Jurkat, Clone E6-1 (cell line): ENCODE results near the gene RPS28.

Source experiments
- DNase-seq: peaks from one replicate; pipeline ENCODE4 v3.0.0-alpha.2; 2011; ENCODE audit warnings: low read depth, low spot score
- H3K4me3 ChIP-seq: 2 replicates; pipeline ENCODE4 v1.5.1; 2011; ENCODE audit warnings: mild to moderate bottlenecking, low read length, control low read depth, moderate library complexity

The RPS28 gene

GRCh38 chr19:8366121-8366581, 44.9 kb downstream of the RPS28 start:
- no peak overlapping the region for H3K4me3 ChIP-seq
- no peak for DNase-seq

- no peak overlapping the region for H3K4me3 ChIP-seq
- no peak for DNase-seq
Observed at GRCh38 chr19:8366961-8367326, 45.6 kb downstream of the RPS28 start.

GRCh38 chr19:8367327-8368001, 46.2 kb downstream of the RPS28 start:
- DNase-seq: no peak
- no peak overlapping the region for H3K4me3 ChIP-seq

- DNase-seq: no peak
- no peak overlapping the region for H3K4me3 ChIP-seq
Observed at GRCh38 chr19:8370176-8371010, 49.1 kb downstream of the RPS28 start.

DNA sequence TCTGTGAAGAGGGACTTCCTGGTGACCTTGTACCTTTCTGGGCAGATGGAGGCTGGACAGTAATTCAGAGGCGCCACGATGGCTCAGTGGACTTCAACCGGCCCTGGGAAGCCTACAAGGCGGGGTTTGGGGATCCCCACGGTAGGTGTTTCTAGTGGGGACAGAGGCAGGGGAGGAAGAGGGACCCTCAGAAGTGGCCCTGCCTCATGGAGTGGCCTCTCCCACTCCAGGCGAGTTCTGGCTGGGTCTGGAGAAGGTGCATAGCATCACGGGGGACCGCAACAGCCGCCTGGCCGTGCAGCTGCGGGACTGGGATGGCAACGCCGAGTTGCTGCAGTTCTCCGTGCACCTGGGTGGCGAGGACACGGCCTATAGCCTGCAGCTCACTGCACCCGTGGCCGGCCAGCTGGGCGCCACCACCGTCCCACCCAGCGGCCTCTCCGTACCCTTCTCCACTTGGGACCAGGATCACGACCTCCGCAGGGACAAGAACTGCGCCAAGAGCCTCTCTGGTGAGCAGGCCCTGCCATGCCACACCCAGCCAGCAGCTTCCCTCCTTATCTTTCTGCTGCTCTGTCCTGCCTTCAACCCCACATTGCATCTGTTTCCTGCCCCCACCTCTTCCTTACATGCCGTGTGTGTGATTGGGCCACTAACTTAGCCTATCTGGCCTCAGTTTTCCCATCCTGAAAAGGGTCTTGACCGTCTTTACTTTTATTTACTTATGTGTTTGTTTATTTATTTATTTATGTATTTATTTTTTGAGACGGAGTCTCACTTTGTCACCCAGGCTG, 49.9 kb downstream of the RPS28 start:
- no peak overlapping the region for H3K4me3 ChIP-seq
- DNase-seq: no peak
